Mesendoderm (in vitro differentiated cells): ENCODE results near the gene HOXA5.

Experiments
- DNase-seq: peaks from one replicate; pipeline ENCODE4 v3.0.0; 2013
- H2AK5ac ChIP-seq: 2 replicates; pipeline ENCODE4 v1.6.1; 2013; ENCODE audit warnings: low read length, inconsistent platforms
- H2BK120ac ChIP-seq: 2 replicates; pipeline ENCODE4 v1.6.1; 2013; ENCODE audit warnings: low read depth, mild to moderate bottlenecking, low read length, moderate library complexity, mixed read lengths
- H2BK15ac ChIP-seq: replicated peaks from 2 replicates; pipeline ENCODE4 v1.6.1; 2013; ENCODE audit warnings: low read depth, mild to moderate bottlenecking, moderate library complexity
- H2BK5ac ChIP-seq: 2 replicates; pipeline ENCODE4 v1.6.1; 2013; ENCODE audit warnings: low read length, inconsistent platforms
- H3K18ac ChIP-seq: 2 replicates; pipeline ENCODE4 v1.6.1; 2013; ENCODE audit warnings: mild to moderate bottlenecking, low read length, mixed read lengths
- H3K23ac ChIP-seq: one replicate; pipeline ENCODE4 v1.6.1; 2013; ENCODE audit warnings: low read length
- H3K27ac ChIP-seq: 2 replicates; pipeline ENCODE4 v1.5.1; 2013; ENCODE audit warnings: low read depth, mild to moderate bottlenecking, inconsistent platforms, low read length, moderate library complexity
- H3K27me3 ChIP-seq: 2 replicates; pipeline ENCODE4 v1.6.1; 2013; ENCODE audit warnings: low read length, control low read depth, mild to moderate bottlenecking, inconsistent platforms; ENCODE audit not compliant: insufficient read depth, poor library complexity
- H3K36me3 ChIP-seq: 2 replicates; pipeline ENCODE4 v1.6.1; 2013; ENCODE audit warnings: low read length, inconsistent platforms; ENCODE audit not compliant: control insufficient read depth, insufficient read depth
- H3K4ac ChIP-seq: one replicate; pipeline ENCODE4 v1.6.1; 2013; ENCODE audit warnings: low read depth, mild to moderate bottlenecking, low read length, moderate library complexity
- H3K4me1 ChIP-seq: 2 replicates; pipeline ENCODE4 v1.6.1; 2013; ENCODE audit warnings: low read depth, low read length, inconsistent platforms; ENCODE audit not compliant: control insufficient read depth
- H3K4me2 ChIP-seq: 2 replicates; pipeline ENCODE4 v1.6.1; 2013; ENCODE audit warnings: low read length
- H3K4me3 ChIP-seq: 2 replicates; pipeline ENCODE4 v1.5.1; 2013; ENCODE audit warnings: mild to moderate bottlenecking, low read length
- H3K56ac ChIP-seq: one replicate; pipeline ENCODE4 v1.6.1; 2013; ENCODE audit warnings: low read length
- H3K79me1 ChIP-seq: 2 replicates; pipeline ENCODE4 v1.6.1; 2013; ENCODE audit warnings: low read length, inconsistent platforms
- H3K79me2 ChIP-seq: 2 replicates; pipeline ENCODE4 v1.6.1; 2013; ENCODE audit warnings: mild to moderate bottlenecking, low read length; ENCODE audit not compliant: control insufficient read depth, insufficient read depth
- H3K9ac ChIP-seq: 2 replicates; pipeline ENCODE4 v1.6.1; 2013; ENCODE audit warnings: low read length, inconsistent platforms
- H4K5ac ChIP-seq: one replicate; pipeline ENCODE4 v1.6.1; 2013; ENCODE audit warnings: low read length
- H4K8ac ChIP-seq: one replicate; pipeline ENCODE4 v1.6.1; 2013; ENCODE audit warnings: low read depth, mild to moderate bottlenecking, control low read depth, low read length, moderate library complexity
- WGBS: extraction: QIAGEN DNeasy Blood & Tissue Kit; methylation state at CpG from one replicate; pipeline ENCODE4 v1.1.7; 2013; ENCODE audit warnings: low lambda C conversion rate, missing lambda C conversion rate; ENCODE audit not compliant: insufficient coverage; ENCODE audit errors: extremely low coverage; 5-methylcytosine and 5-hydroxymethylcytosine counted together

HOXA5 gene

GRCh38 chr7:27160546-27161213, 17.2 kb upstream of the HOXA5 start:
- H2BK120ac ChIP-seq, result no peak overlapping the region
- no peak overlapping the region for H3K18ac ChIP-seq
- H3K9ac ChIP-seq, result peak overlapping the region; percentile 53
- no CpG with 5 or more reads among the region's 54 CpGs for WGBS
- H2BK15ac ChIP-seq, result no peak overlapping the region
- H2BK5ac ChIP-seq, result no peak overlapping the region
- H3K4me2 ChIP-seq, result peak overlapping the region; percentile 64
- peak; percentile 84 for DNase-seq
- H3K79me1 ChIP-seq, result no peaks in the 10 kb centered on the region
- no peak overlapping the region for H3K23ac ChIP-seq
- H2AK5ac ChIP-seq, result no peak overlapping the region
- H3K4ac ChIP-seq, result no peak overlapping the region
- no peaks in the 10 kb centered on the region for H3K79me2 ChIP-seq
- no peaks in the 10 kb centered on the region for H3K36me3 ChIP-seq
- H3K4me3 ChIP-seq, result no peak overlapping the region
- peaks cover 89% of the 10 kb centered on the region for H3K27me3 ChIP-seq
- no peaks in the 10 kb centered on the region for H3K4me1 ChIP-seq
- peak overlapping the region; percentile 67 for H3K56ac ChIP-seq
- H3K27ac ChIP-seq, result no peak overlapping the region
- H4K8ac ChIP-seq, result no peak overlapping the region
- no peak overlapping the region for H4K5ac ChIP-seq

GRCh38 chr7:27160145-27160545, 16.7 kb upstream of the HOXA5 start:
- no peak overlapping the region for H3K18ac ChIP-seq
- no peak overlapping the region for H3K27ac ChIP-seq
- DNase-seq, result no peak
- no peaks in the 10 kb centered on the region for H3K4me1 ChIP-seq
- no peak overlapping the region for H2BK15ac ChIP-seq
- H3K56ac ChIP-seq, result no peak overlapping the region
- no peak overlapping the region for H3K4me3 ChIP-seq
- H3K4ac ChIP-seq, result no peak overlapping the region
- H4K8ac ChIP-seq, result no peak overlapping the region
- H3K9ac ChIP-seq, result no peak overlapping the region
- H2BK5ac ChIP-seq, result no peak overlapping the region
- H3K36me3 ChIP-seq, result no peaks in the 10 kb centered on the region
- WGBS, result no CpG with 5 or more reads among the region's 23 CpGs
- H3K27me3 ChIP-seq, result peaks cover 89% of the 10 kb centered on the region
- H3K79me1 ChIP-seq, result no peaks in the 10 kb centered on the region
- no peaks in the 10 kb centered on the region for H3K79me2 ChIP-seq
- H4K5ac ChIP-seq, result no peak overlapping the region
- no peak overlapping the region for H2BK120ac ChIP-seq
- H3K4me2 ChIP-seq, result no peak overlapping the region
- H2AK5ac ChIP-seq, result no peak overlapping the region
- no peak overlapping the region for H3K23ac ChIP-seq

- Histone ChIP-seq H4K5ac (no peak overlapping the region), H3K4me3 (no peak overlapping the region)
Observed at GRCh38 chr7:27159266-27160144, 16.0 kb upstream of the HOXA5 start.

GRCh38 chr7:27158436-27159265, 15.2 kb upstream of the HOXA5 start:
- no peak overlapping the region for H3K4me2 ChIP-seq
- no peak overlapping the region for H3K27ac ChIP-seq
- no peak overlapping the region for H4K5ac ChIP-seq
- no peak overlapping the region for H2BK15ac ChIP-seq
- H3K4me3 ChIP-seq, result no peak overlapping the region
- H3K4ac ChIP-seq, result no peak overlapping the region
- H2AK5ac ChIP-seq, result no peak overlapping the region
- no peaks in the 10 kb centered on the region for H3K79me1 ChIP-seq
- peaks cover 90% of the 10 kb centered on the region for H3K27me3 ChIP-seq
- no peak overlapping the region for H4K8ac ChIP-seq
- no peak overlapping the region for H3K23ac ChIP-seq
- DNase-seq, result no peak
- no peaks in the 10 kb centered on the region for H3K4me1 ChIP-seq
- H2BK5ac ChIP-seq, result no peak overlapping the region
- no peak overlapping the region for H3K18ac ChIP-seq
- no peak overlapping the region for H3K56ac ChIP-seq
- no CpG with 5 or more reads among the region's 35 CpGs for WGBS
- H3K9ac ChIP-seq, result no peak overlapping the region
- no peaks in the 10 kb centered on the region for H3K79me2 ChIP-seq
- no peak overlapping the region for H2BK120ac ChIP-seq
- H3K36me3 ChIP-seq, result no peaks in the 10 kb centered on the region

More at GRCh38 chr7:27159266-27160144, 16.0 kb upstream of the HOXA5 start:
- H3K36me3 ChIP-seq, result no peaks in the 10 kb centered on the region
- H3K79me2 ChIP-seq, result no peaks in the 10 kb centered on the region
- no peak overlapping the region for H2BK120ac ChIP-seq
- no peaks in the 10 kb centered on the region for H3K79me1 ChIP-seq
- no CpG with 5 or more reads among the region's 27 CpGs for WGBS
- H3K18ac ChIP-seq, result no peak overlapping the region
- no peak overlapping the region for H3K4ac ChIP-seq
- H3K27ac ChIP-seq, result no peak overlapping the region
- no peak overlapping the region for H2BK15ac ChIP-seq
- no peak overlapping the region for H2AK5ac ChIP-seq
- no peak overlapping the region for H3K56ac ChIP-seq
- H3K23ac ChIP-seq, result no peak overlapping the region
- no peaks in the 10 kb centered on the region for H3K4me1 ChIP-seq
- no peak overlapping the region for H4K8ac ChIP-seq
- H3K4me2 ChIP-seq, result no peak overlapping the region
- no peak for DNase-seq
- H3K9ac ChIP-seq, result no peak overlapping the region
- peaks cover 89% of the 10 kb centered on the region for H3K27me3 ChIP-seq
- no peak overlapping the region for H2BK5ac ChIP-seq

GRCh38 chr7:27157702-27158431, 14.4 kb upstream of the HOXA5 start:
- no peak overlapping the region for H3K4me2 ChIP-seq
- no peak overlapping the region for H4K5ac ChIP-seq
- no peaks in the 10 kb centered on the region for H3K4me1 ChIP-seq
- no peak overlapping the region for H2BK120ac ChIP-seq
- H3K4ac ChIP-seq, result no peak overlapping the region
- no peak overlapping the region for H2BK5ac ChIP-seq
- no peaks in the 10 kb centered on the region for H3K79me1 ChIP-seq
- H2AK5ac ChIP-seq, result no peak overlapping the region
- H3K18ac ChIP-seq, result no peak overlapping the region
- no peak overlapping the region for H3K56ac ChIP-seq
- H3K4me3 ChIP-seq, result no peak overlapping the region
- no CpG with 5 or more reads among the region's 30 CpGs for WGBS
- peak overlapping the region; percentile 66 for H3K23ac ChIP-seq
- peaks cover 91% of the 10 kb centered on the region for H3K27me3 ChIP-seq
- H2BK15ac ChIP-seq, result no peak overlapping the region
- H3K27ac ChIP-seq, result no peak overlapping the region
- H3K36me3 ChIP-seq, result no peaks in the 10 kb centered on the region
- no peak for DNase-seq
- H4K8ac ChIP-seq, result no peak overlapping the region
- no peaks in the 10 kb centered on the region for H3K79me2 ChIP-seq
- H3K9ac ChIP-seq, result no peak overlapping the region
